ENCODE measurements around the gene CD5L. TPM values are rescaled to one million over a fixed set of nuclear protein-coding genes. Genes with fewer than 3 reads are reported as not detected.

Gene CD5L
- total RNA-seq (2022; extraction: Qiagen RNA extraction; ENCODE audit: low read depth): not detected in 5 replicates

GRCh38 chr1:157841708-157842107 is at the start of gene CD5L:
Gene CD5L, minus strand, starts transcription at chr1:157841808. Its CDS starts 107 bp downstream, at chr1:157841701.

GRCh38 chr1:157819896-157820295 is 21.7 kb downstream of the CD5L start, which contains the start of gene FCRL1:
Gene FCRL1, minus strand, starts transcription at chr1:157820120. Its CDS starts 83 bp downstream, at chr1:157820037.

Other genes with a start within 250 kb of the CD5L start
- gene FCRL4, start 243.7 kb downstream of the CD5L start, total RNA-seq (2022; extraction: Qiagen RNA extraction; ENCODE audit: low read depth): not detected in 5 replicates
- not detected in 5 replicates for gene FCRL3, start 141.0 kb downstream of the CD5L start, total RNA-seq (2022; extraction: Qiagen RNA extraction; ENCODE audit: low read depth)
- gene FCRL2, start 64.7 kb downstream of the CD5L start, total RNA-seq (2022; extraction: Qiagen RNA extraction; ENCODE audit: low read depth): not detected in 5 replicates
- gene FCRL1, start 21.7 kb downstream of the CD5L start, total RNA-seq (2022; extraction: Qiagen RNA extraction; ENCODE audit: low read depth): not detected in 5 replicates
- gene KIRREL1, start 151.8 kb upstream of the CD5L start, total RNA-seq (2022; extraction: Qiagen RNA extraction; ENCODE audit: low read depth): 33.0 to 43.5 TPM (median 40.7 TPM) in 5 replicates